Measurements from ENCODE around the gene PPP1R27.

- no peak for TF ChIP-seq RNF2 (IDR thresholded peaks at IDR 0.05; ENCODE audit: borderline replicate concordance, low read depth)
- no peak for TF ChIP-seq REST (IDR thresholded peaks at IDR 0.05)
- no peak for TF ChIP-seq PHF8 (IDR thresholded peaks at IDR 0.05; ENCODE audit: borderline replicate concordance, low read depth)
- TF ChIP-seq CTCF (IDR thresholded peaks at IDR 0.05), result no peak
- no peak for TF ChIP-seq CHD2 (IDR thresholded peaks at IDR 0.05; ENCODE audit: low read length, partially characterized antibody)
- TF ChIP-seq FOSL2 (IDR thresholded peaks at IDR 0.05), result no peak
- TF ChIP-seq FOSL2 (CRISPR knock-in tag; IDR thresholded peaks at IDR 0.05), result no peak
- no peak for TF ChIP-seq RARB (CRISPR knock-in tag; IDR thresholded peaks at IDR 0.05)
- no peak for TF ChIP-seq ELK1 (IDR thresholded peaks at IDR 0.05; ENCODE audit: low read depth, low read length)
Measured at GRCh38 chr17:81838753-81839255, 4.0 kb upstream of the PPP1R27 start.

Data from A549 (cell line).